Gastroesophageal sphincter (tissue), 3 donors: ENCODE data around the gene INAFM2.

Experiments
- POLR2A ChIP-seq, 2 donors: fragments of 450-650 bp; IDR thresholded peaks; one replicate each; pipeline ENCODE4 v1.6.1; 2017; ENCODE audit warnings: antibody characterized with exemption in 2 of 2, mild to moderate bottlenecking in 2 of 2, moderate library complexity in 1 of 2
- POLR2AphosphoS5 ChIP-seq: sonication (generic); formaldehyde crosslinking; IDR thresholded peaks from one replicate; pipeline ENCODE4 v1.6.1; 2017; ENCODE audit warnings: antibody characterized with exemption
- TF ChIP-seq, protein P1 (sequence below), 4 experiments: fragments of 200-600 bp in 2 of 4; fragments of 450-650 bp in 2 of 4; sonication (generic) in 1 of 4; IDR thresholded peaks; one replicate each; pipeline ENCODE4 v1.5.1; 2017 to 2019; ENCODE audit warnings: antibody characterized with exemption in 4 of 4, mild to moderate bottlenecking in 2 of 4, moderate library complexity in 2 of 4

DNA sequence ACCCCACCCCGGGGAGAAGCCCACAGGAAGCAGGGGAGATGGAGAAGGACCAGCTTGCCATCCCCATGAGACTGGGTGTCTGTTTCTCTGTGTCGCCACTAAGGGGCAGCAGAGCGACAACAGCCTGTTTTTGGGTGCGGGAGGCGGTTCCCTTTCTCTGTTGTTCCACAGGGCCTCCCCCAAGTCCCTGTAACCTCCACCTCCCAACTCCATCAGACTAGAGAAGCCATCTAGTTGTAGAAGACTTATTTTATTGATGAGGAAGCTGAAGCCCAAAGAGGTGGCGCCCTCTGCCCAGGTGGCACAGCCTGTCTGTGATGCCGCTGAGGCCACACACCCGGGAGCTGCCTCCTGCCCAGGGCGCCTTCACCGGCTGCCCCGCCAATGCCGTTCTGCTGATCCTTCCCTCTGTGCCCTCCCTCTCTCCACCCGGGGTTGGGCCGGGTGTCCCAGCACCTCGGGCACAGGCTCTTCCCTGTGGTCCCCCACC, 21.2 kb downstream of the INAFM2 start:
- TF ChIP-seq, protein P1, sequence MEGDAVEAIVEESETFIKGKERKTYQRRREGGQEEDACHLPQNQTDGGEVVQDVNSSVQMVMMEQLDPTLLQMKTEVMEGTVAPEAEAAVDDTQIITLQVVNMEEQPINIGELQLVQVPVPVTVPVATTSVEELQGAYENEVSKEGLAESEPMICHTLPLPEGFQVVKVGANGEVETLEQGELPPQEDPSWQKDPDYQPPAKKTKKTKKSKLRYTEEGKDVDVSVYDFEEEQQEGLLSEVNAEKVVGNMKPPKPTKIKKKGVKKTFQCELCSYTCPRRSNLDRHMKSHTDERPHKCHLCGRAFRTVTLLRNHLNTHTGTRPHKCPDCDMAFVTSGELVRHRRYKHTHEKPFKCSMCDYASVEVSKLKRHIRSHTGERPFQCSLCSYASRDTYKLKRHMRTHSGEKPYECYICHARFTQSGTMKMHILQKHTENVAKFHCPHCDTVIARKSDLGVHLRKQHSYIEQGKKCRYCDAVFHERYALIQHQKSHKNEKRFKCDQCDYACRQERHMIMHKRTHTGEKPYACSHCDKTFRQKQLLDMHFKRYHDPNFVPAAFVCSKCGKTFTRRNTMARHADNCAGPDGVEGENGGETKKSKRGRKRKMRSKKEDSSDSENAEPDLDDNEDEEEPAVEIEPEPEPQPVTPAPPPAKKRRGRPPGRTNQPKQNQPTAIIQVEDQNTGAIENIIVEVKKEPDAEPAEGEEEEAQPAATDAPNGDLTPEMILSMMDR (IDR thresholded peaks at IDR 0.05): peak in 3 of 4 experiments; percentile 77 to 87 (median 79)
- TF ChIP-seq POLR2A (IDR thresholded peaks at IDR 0.05) (no peak), POLR2AphosphoS5 (no peak)
